NCI-H748 (cell line): ENCODE data around the gene GRB7.
"Not testable (repeated sequence)": the region's sequence is repeated elsewhere in the genome, so short reads cannot be mapped to it uniquely, and the experiment has no call there.

ENCODE experiments used
- DNase-seq: peaks from one replicate; lab custom pipeline; 2025; ENCODE audit not compliant: unreplicated experiment; lab: John Stamatoyannopoulos, UW

The GRB7 gene

DNA sequence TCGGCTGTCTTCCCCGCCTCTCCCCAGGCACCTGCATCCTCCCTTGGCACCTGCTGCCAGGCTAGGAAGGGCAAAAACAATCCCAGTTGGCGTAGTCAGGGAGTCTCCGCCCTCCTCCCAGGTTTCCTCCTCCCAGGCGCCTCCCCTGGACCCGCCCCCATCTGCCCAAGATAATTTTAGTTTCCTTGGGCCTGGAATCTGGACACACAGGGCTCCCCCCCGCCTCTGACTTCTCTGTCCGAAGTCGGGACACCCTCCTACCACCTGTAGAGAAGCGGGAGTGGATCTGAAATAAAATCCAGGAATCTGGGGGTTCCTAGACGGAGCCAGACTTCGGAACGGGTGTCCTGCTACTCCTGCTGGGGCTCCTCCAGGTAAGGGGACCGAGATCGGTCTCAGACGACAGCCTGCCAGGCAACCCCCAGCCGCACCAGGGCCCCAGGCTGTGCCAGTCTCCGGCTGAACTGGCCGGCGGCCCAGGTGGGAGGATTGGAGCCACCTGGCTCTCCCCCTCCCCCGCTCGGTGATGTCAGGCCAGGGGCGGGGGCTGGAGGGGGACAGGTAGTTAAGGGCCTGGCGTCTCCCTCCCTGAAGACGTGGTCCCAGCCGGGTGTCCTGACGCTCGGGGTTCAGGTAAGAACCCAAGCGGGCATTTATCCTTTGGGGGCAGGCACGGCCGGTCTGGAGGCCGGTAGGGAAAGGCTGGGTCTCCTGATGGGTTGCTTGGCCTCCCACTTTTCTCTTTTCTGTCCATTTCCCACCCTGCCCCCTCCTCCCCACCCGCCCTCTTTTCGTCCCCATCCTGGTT is at the start of gene GRB7:
Gene GRB7, plus strand, starts transcription at position 179 of the 808 bp plus-strand sequence. CDS start 4,364 bp downstream, outside the sequence.
- DNase-seq = peak; percentile 89

DNA sequence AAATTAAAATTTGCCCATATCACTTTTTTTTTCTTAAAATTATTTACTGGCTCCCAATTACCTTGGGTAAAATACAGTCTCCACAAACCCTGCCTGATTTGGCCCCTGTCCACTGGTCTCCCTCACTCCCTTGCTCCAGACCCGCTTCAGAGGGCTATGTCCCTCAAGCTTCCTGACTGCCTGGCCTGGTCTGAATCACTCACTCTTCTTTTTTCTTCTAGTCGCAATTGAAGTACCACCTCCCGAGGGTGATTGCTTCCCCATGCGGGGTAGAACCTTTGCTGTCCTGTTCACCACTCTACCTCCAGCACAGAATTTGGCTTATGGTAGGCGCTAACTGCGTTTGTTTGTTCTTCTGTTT is 49.3 kb upstream of the GRB7 start:
- no peak for DNase-seq

DNA sequence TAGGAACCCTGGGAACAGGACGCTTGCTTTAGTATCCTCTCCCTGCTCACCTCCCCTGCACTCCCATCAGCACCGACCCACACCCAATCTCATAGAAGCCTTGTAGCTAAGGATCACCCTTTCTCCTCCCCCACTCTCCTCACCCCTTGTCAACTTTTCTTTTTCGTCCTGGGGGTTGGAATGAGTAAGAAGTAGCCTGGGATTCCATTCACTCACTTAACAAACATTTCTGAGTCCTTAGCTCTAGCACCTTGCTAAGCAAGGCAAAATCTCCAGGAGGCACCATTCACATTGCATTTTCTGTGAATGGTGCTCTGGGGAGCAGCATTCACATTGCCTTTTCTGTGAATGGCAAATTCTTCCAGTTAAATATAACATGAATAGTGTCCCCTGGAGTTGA is 48.8 kb upstream of the GRB7 start:
- no peak for DNase-seq

DNA sequence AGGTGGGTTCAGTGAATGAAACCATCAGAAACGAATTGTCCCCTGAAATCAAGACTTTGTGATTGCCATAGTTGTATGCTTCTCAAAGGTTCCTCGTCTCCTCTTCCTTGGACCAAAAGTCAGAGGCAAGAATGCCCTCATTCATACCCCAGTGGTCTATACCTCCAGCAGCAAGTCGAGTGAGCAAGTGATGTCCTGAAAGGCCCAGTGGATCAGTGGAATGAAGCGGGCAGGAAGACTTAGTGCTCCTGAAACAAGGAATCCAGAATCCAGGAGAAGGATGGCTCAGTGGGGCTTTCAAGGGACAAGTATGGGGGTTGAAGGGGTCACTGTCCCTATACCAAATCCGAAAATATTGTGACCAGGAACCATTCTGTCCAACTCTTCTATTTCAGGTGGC is 43.1 kb upstream of the GRB7 start:
- DNase-seq = no peak

DNA sequence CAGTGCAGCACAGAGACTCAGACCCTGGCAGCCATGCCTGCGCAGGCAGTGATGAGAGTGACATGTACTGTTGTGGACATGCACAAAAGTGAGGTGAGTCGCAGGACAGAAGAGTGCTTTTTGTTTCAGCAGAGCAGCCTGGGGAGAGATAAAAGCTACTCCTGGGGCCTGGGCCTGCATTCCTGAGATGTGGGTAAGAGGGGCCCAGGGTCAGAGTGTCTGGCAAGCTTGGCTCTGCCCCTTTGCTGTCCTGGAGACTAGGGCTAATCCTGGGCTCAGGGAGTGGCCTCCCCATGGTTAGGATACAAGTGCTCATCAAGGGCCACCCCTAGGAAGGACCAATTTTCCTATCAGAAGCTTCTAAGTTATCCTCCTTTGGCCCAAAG is 42.7 kb upstream of the GRB7 start:
- DNase-seq = no peak

DNA sequence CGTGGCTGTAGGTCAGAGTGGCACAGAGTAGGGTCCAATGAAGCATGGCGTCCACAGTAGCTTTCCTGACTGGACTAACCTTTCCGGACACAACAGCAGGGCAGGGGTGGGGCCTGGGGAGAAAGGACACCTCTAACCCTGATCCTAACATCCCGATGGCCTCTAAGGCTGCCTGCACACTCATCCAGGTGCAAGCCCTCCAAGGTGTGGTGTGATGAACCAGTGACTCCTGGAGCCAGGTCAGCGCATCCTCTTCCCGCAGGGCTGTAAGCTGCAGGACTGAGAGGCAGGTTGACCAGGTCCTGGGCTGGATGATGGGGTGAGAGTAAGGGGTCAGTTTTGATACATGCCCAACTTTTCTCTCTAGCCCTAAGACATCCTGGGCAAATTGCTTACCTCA is 41.0 kb upstream of the GRB7 start:
- no peak for DNase-seq

DNA sequence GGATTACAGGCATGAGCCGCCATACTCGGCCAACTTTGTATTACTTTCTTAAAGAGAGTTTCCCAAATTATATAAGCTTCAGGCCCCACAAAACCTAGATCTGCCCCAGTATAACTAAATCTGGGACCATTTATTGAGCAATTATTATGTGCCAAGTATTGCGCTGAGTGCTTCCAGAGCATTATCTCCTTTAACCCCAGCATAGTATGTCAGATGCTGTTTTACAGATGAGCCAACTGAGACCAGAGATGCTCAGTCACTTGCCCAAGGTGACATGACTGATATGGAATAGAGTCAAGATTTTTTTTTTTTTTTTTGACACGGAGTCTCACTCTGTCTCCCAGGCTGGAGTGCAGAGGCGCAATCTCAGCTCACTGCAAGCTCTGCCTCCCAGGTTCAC is 39.8 kb upstream of the GRB7 start:
- DNase-seq = no peak

DNA sequence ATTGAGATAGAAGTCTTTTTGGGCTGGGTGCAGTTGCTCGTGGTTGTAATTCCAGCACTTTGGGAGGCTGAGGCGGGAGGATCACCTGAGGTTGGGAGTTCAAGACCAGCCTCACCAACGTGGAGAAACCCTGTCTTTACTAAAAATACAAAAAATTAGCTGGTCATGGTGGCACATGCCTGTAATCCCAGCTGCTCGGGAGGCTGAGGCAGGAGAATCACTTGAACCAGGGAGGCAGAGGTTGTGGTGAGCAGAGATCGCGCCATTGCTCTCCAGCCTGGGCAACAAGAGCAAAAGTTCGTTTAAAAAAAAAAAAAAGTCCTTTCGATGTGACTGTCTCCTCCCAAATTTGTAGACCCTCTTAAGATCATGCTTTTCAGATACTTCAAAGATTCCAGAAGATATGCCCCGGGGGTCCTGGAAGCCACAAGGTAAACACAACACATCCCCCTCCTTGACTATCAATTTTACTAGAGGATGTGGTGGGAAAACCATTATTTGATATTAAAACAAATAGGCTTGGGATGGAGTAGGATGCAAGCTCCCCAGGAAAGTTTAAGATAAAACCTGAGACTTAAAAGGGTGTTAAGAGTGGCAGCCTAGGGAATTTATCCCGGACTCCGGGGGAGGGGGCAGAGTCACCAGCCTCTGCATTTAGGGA is 38.5 kb upstream of the GRB7 start:
- DNase-seq = not testable (repeated sequence)

DNA sequence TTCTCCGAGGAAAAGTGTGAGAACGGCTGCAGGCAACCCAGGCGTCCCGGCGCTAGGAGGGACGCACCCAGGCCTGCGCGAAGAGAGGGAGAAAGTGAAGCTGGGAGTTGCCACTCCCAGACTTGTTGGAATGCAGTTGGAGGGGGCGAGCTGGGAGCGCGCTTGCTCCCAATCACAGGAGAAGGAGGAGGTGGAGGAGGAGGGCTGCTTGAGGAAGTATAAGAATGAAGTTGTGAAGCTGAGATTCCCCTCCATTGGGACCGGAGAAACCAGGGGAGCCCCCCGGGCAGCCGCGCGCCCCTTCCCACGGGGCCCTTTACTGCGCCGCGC is 38.0 kb upstream of the GRB7 start, which contains the start of gene ERBB2:
Gene ERBB2, plus strand, starts transcription at position 247 of the 330 bp plus-strand sequence. CDS start 175 bp downstream, outside the sequence.
- no peak for DNase-seq

DNA sequence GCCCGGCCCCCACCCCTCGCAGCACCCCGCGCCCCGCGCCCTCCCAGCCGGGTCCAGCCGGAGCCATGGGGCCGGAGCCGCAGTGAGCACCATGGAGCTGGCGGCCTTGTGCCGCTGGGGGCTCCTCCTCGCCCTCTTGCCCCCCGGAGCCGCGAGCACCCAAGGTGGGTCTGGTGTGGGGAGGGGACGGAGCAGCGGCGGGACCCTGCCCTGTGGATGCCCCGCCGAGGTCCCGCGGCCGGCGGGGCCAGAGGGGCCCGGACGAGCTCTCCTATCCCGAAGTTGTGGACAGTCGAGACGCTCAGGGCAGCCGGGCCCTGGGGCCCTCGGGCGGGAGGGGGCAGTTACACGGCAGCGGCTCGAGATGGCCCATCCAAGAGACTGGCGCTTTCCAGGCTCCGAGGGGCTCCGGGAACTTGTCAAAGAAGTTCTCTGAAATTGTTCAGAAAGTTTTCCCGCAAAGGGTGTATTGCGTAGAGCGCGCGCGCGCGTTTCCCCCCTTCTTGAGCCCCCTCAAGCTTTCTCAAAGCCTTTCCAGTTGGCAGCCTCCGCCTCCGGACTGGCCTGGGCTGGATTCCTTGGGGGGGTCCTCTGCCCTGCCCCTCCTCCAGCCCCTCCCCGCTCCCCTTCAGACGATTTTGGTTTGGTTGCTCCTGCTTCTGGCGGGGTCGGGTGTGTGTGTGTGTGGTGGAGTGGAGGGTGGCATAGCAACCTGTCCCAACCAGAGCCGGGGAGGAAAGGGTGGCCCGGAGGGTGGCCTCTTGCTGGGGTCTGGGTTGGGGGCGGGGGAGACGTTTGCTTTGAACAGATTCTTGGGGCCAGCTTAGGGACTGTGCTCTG is 37.4 kb upstream of the GRB7 start:
- no peak for DNase-seq

DNA sequence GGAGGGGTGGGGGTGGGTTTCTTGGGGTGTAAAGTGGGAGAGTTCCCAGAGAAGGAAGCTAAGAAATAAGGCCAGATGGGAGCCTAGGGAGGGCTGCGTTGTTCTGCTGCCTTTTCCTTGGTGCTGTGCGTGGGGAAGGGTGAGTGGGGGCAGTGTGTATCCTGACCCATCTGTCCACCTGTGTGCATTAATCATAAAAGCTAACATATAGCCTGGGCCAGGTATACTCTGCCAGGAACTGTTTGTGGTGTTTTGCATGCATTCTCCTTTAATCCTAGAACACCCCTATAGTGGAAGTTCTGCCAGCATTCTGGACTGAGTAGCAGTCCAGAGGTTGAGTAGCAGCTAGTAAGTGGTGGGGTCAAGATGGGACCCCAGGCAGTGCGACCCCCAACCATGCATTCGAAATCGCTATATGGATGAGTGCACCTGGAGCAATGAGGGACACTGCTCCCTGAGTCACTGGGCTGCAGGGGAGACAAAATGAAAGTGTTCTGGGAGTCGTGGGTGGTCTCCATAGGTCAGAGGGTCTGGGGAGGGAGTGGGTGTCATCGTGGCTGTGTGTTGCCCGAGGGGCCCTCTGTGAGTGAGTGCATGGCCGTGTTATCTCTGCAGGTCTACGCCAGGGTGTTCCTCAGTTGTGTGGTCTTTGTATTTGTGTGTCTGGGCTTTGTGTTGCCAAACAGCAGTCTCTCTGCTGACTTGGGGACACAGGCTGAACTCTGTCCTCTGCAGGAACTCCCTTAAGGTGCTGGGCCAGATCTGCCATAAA is 36.5 kb upstream of the GRB7 start:
- no peak for DNase-seq

DNA sequence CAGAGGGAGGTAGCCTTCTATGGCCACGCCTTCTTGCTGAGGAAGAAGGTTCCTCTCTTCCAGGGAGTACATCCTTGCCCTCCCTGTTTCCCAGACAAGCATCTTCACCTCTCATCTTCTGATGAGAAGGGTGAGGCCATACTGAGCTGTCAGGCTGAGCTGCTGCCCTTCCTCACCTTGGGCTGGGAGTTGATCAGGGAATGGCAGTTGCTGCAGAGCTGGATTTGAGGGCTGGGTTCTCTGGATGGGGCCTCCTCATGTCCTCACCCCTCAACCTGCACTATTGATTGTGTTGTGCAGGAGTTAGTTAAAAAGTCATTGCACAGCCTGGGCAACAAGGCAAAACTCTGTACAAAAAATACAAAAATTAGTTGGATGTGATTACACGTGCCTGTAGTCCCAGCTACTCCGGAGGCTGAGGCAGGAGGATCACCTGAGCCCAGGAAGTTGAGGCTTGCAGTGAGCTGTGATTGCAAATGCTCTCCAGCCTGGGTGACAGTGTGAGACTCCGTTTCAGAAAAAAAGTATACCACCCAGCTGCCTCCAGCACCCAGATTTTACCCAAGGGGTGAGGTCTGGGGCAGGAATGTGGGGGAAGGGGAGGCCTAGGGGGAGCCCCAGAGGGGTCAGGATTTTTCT is 35.8 kb upstream of the GRB7 start:
- DNase-seq = no peak

DNA sequence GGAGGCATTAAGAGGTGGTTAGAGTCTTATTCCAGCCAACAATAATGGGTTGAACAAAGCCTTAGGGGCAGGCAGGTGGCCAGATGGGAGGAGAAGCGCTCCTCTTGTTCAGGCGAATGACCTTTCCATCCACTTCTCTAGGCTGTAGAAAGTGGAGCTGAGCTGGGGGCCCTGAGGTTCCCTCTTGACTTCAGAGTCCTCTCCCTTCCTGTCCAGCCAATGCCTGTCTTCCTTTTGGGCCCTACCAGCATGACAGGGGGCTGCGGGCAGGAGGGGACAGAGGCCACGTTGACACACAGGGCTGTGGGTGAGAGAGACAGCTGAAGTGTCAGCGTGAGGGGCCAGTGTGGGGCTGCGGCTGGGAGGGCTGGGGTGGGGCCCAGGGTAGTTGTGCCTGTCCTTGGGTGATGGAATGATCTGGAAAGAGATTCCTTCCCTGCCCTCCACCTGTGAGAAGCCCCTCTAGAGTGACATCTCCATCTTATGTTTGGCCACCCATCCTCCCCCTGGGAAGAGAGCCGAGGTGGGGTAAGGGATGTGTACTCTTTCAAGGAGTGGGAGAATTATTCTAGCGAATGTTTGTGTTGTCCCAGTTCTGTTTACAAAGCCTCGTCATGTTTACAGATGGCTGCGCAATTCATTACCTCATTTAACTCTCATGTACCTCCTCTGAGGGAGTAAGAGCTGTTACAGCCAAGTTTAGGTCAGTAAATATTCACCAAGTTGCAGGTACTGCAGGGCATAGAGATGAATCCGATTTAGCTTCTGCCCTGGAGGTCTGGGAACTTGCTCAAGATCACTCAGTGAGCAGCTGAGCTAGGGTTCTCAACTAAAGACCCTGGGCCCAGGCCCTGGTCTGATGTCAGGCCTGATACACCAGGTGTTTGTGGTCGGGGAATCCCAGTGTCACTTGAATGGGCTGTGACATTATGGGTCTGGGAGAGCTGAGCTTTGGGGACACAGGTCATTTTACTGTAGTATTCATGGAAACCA is 34.5 kb upstream of the GRB7 start:
- no peak for DNase-seq

DNA sequence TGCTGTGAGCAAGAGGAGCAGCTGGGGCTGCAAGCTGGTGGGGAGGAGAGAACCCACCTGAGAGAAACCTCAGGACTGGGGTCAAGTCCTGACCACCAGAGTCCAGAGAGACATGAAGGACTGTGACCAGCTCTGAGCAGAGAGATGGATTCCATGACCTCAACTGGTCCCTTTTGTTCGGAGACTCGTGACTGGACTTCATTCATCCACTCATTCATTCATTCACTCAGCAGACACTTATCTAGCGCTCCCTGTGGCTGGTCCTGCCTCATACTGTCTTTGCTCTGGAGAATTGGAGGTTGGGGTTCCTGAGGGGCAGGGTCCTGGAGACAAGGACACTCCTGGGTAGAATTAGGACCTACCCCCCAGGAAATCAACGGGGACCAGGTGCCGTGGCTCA is 33.8 kb upstream of the GRB7 start:
- no peak for DNase-seq

DNA sequence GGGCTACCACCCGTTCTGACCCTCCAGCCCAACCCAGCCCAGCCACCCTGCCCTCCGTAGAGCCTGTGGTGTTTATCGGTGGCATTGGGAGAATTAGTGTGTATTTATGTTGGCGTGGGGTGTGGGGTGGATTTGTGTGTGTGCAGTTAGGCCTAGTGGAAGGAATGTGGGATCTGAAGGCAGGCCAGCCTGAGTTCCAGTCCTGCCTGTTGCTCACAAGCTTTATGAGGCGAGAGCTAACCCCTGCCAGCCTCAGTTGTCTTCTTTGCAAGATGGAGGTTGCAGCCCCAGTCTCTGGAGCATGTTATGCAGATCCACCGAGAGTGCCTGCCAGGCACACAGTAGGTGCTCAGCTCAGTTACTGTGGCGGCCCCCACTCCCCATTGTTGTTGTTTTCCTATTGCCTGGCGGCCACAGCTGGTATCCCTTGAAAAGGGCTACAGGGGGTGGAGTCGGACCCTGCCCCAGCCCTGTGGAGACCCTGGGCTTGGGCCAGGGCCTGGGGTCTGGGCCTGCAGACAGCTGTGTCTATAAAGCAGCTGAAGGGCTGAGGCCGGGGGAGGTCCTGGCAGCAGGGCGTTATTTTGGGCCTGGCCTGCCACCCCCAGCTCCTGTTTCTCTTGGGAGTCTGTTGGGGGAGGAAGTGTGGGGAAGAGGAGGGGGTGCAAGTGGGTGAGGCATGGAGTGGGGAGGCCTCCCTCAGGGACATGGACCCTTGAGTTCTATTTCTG is 32.8 kb upstream of the GRB7 start:
- no peak for DNase-seq

DNA sequence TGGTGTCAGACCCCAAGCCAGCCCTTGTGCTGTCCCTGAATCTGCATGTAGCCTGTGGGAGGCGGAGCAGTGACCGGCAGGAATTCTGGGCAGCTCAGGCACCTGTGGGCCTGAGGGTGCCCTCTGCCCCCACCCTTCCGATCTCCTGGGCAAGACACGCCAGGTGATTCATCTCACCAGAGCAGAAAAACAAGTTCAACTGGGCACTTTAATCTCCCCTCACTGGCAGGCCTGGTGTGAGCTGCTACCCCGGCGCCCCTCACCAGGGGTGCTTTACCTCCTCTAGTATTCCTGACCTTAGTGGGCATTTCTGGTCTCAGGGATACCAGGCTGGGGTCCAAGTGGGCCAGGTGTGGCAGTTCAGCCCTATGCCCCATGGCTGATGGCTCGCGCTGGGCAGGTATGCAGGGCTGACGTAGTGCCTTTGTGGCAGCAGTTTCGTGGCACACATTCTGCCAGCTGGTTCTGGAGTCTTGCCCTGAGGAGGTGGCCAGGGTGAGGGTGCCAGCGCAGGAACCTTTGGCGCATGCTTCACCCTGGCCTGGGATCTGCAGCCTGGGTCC is 31.9 kb upstream of the GRB7 start:
- no peak for DNase-seq

DNA sequence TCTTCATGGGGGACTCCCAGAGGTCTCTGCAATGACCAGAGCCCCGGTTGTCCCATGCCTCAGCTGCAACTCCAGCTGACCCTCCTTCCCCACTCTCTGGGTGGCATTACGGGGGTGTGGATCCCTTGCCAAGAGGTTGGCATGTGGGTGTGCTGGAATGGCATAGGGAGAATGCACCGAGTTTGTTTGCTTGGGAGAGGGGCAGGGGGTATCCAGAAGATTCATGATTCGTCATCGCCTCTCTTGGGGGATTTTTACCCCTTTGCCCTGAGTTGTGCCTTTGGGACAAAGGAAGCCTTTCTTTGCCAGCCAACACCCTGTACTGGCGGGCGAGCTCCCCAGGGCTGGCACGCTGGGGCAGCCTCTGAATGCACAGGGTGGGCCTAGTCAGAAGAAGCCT is 31.4 kb upstream of the GRB7 start:
- DNase-seq = no peak

DNA sequence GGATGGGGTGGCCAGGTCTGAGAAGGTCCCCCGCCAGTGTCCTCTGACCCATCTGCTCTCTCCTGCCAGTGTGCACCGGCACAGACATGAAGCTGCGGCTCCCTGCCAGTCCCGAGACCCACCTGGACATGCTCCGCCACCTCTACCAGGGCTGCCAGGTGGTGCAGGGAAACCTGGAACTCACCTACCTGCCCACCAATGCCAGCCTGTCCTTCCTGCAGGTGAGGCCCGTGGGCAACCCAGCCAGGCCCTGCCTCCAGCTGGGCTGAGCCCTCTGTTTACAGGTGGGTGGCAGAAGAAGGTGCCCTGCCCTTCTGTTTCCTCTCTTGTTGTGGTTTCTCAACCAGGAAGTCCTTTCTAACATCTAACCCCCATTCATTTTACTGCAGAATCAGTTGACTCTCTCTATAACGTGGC is 30.8 kb upstream of the GRB7 start:
- DNase-seq = no peak
